Renal cortical epithelial cell (primary cell): ENCODE results near the gene GRK1. TPM values are rescaled to one million over a fixed set of nuclear protein-coding genes. Genes with fewer than 3 reads are reported as not detected.

ENCODE experiments used
- DNase-seq: peaks from one replicate; pipeline ENCODE4 v3.0.0-alpha.2; 2011; ENCODE audit warnings: low read depth
- total RNA-seq: library from RNA; depleted of rRNA; stranded (reverse); fragments of >200 nt; gene quantifications from 2 replicates; pipeline ENCODE4 v1.2.3, GENCODE V29; 2014

Gene GRK1
- total RNA-seq, 1 donor from 2014 or later = not detected

- DNase-seq = no peak
Measured at GRCh38 chr13:113758651-113759524, 91.9 kb downstream of the GRK1 start, which contains the start of gene TMEM255B. Gene TMEM255B, plus strand, starts transcription at chr13:113759226. Its CDS starts 44 bp downstream, at chr13:113759270.

DNA sequence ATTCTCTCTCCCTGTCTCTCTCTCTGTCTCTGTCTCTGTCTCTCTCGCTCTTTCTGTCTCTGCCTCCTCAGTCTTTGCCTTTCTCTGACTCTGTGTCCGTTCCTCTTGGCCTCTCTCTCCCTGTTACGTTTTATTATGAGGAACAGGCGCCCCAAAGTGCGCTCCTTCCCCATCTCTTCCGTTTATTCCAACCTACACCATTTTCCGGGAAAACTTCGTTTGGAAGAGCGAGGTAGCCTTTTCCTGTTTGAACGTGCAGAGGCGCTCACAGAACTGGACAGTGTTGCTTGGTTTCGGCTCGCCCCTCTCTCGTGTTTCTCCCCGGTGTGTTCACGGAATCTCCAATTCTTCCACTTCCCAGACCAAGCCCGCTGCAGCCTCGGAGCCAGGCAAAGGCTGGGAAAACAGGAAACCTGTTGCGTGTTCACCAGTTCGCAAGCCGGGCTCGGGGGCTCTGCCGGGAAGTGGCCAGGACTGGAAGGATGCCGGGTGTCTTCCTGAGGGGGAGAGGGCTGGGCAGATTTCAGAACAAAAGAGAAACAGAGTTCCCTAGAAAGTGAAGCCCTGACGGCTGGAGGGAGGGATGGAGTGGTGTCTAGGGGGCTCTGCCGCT lies 92.6 kb downstream of the GRK1 start:
- DNase-seq = no peak

DNA sequence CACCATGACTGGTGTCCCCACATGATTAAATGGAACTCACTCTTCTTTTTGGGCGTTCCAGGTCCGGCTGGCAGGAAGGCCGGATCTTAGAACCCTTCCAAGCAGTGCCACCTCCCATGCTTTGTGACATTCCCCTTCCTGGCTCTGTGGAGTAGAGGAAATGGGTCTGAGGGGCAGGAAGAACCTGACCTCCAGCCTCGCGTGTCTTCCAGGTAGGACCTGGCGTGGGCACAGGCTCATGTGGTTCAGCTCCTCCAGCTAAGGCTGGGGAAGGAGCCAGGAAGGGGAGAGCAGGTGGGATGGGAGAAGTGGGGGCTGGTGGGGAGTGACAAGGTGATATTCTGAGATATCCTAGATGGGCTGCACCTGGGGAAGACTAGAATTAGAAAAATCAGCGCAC lies 94.1 kb downstream of the GRK1 start:
- DNase-seq = no peak

GRCh38 chr13:113762075-113762474 lies 95.1 kb downstream of the GRK1 start:
- no peak for DNase-seq

DNA sequence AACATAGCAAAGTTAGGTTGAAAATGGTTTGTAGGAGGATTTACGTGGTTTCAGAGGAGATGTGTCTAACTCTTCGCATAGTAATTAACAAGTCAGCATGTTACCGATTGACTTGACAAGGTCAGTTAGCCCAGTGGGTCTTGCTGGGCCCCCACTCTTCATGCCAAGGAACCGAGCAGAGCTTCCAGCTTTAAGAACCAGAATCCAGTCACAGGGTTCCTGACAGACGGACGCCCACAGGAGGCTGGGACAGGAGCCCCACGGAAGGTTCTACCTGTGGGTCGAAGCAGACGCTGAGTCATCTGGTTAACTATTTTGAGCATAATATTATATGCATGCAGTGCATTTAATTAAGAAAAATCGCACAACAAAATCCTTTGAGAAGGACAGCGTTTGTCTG lies 95.5 kb downstream of the GRK1 start:
- no peak for DNase-seq

- no peak for DNase-seq
Measured at GRCh38 chr13:113763254-113763653, 96.2 kb downstream of the GRK1 start.

DNA sequence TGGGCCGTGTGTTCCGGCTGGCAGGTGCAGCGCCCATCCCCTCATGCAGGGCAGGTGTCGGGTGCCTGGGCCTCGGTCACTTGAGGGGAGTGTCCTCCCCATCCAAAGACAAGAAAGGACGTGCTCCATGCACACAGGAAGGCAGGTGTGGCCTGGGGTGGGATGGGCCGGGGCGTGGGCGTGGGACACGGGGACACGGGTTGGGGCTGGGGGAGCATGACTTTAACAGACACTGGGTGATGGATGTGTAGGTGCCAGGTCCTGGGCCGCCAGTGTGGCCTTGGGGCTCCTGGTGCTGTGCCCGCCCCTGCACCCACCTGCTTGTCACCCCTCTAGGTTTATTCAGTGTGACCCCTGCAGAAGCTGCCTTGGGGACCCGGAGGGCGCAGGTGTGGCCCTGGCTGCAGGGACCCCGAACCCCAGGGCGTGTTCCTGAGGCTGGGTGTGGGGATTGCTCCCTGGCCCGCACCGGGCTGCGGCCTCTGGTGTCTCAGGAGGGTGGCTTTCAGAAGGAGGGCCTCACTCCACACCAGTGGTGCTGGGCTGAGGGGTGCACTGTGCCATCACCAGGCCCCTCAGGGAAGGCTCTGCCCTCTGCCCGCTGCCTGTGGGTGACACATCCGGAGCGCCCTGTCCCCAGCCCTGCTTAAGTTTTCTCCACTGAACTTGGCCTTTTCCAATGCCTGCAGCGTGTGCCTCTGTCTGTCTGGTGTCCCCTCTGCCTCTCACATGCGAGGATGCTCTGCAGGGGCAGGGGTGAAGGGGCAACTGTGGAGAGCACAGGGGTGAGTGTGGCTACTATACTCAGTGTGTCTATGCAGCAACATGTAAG lies 97.2 kb downstream of the GRK1 start:
- DNase-seq = no peak

- DNase-seq = no peak
Measured at GRCh38 chr13:113764793-113765563, 98.0 kb downstream of the GRK1 start.

DNA sequence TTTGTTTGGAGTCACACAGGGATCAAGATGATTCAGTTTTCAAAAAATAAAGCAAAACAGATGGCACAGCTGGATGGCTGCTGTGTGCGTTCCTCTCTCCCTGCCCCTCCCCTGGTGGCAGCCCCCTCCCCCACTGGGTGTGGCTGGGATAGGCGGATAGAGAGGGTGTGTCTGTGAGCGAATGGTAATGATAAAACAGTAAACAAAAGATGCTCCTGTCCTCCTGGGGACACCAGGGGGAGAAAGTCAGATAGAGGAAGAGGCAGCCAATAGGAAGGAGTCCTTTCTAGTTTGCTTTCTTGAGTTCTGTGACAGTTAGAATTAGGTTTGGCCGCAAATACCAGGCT lies 98.5 kb downstream of the GRK1 start:
- DNase-seq = no peak

DNA sequence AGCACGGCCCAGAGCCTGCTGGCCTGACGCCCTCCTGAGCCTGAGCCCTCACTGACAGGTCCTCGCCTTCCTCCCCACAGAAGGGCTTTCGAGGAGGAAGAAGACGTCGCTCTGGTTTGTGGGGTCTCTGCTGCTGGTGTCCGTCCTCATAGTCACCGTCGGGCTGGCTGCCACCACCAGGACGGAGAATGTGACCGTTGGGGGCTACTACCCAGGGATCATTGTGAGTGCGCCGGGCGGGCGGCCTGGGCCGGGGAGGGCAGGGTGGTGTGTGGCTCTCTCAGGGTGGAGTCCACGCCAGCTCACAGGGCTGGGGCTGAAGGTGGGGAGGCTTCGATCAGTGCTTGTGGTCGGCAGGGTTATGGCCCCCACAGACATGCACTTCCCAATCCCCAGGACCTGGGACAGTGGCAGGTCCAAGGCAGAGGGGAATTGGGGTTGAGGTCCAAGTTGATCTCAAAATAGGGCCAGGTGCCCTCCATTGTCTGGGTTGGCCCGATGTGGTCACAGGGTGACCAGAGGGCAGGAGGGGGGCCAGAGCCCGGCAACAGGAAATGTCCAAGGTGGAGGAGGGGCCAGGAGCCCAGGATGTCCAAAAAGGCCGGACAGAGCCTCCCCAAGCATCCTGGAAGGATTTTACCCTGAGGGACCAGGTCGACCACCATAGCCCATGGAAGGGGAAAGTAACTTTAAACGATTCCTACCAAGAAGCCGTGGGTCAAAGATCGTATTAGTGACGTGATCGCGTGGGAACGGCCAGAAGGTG lies 99.2 kb downstream of the GRK1 start:
- DNase-seq = no peak

- peak; percentile 51 for DNase-seq
Measured at GRCh38 chr13:113767366-113767765, 100.3 kb downstream of the GRK1 start.

DNA sequence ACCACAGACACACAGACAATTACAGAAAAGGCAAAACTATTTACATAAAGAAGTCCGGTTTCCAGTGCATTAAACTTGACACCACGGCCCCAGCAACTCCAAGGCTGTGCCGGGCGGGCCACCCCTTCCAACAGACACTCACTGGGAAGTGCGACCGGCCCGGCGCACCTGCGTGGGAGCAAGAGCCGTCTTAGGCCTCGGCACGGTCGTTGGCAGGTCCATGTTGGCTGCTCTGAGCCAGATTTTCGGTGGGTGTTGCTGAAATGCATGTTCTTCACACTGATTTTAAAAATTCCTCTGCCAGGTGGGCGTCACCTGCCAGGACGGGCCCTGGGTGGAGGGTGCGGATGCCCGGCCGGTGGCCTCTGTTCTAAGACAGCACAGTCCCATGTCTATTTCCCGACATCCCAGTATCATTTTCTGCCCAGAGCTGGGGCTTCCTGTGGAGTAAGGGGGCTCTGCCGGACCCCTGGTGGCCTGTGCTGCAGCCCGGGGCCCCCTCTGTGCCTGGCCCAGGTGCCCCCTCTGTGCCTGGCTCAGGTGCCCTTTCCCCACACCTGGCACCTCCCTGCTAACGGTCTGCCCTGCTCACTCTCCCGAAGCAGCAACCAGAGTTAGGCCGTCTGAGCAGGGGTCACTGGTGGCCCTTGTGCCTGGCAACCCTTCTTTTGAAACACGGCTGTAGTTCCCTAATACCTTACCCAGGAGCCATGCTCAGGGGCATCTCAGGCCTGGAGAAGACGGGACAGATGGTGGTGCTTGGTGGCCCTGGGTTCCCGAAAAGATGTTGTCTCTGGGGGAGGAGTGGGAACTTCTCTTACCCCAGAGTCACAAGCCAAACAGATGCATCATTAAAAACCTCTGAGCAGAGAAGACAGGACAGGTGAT lies 101.2 kb downstream of the GRK1 start:
- no peak for DNase-seq

- no peak for DNase-seq
Measured at GRCh38 chr13:113769106-113769505, 102.1 kb downstream of the GRK1 start.

DNA sequence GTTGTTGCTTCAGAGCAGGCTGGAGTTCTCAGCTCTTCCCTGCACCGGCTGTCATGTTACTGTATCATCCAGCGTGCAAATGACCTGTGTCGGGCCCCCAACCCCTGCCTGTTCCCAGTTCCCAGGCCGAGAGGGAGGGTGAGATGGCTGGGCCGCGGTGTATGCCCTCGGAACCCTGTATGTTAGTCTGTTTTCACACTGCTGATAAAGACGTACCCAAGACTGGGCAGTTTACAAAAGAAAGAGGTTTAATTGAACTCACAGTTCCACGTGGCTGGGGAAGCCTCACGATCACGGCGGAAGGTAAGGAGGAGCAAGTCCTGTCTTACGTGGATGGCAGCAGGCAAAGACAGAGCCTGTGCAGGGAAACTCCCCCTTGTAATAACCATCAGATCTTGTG lies 102.9 kb downstream of the GRK1 start:
- DNase-seq = no peak

- DNase-seq = no peak
Measured at GRCh38 chr13:113770441-113770840, 103.4 kb downstream of the GRK1 start.

- DNase-seq = no peak
Measured at GRCh38 chr13:113770937-113771336, 103.9 kb downstream of the GRK1 start.

DNA sequence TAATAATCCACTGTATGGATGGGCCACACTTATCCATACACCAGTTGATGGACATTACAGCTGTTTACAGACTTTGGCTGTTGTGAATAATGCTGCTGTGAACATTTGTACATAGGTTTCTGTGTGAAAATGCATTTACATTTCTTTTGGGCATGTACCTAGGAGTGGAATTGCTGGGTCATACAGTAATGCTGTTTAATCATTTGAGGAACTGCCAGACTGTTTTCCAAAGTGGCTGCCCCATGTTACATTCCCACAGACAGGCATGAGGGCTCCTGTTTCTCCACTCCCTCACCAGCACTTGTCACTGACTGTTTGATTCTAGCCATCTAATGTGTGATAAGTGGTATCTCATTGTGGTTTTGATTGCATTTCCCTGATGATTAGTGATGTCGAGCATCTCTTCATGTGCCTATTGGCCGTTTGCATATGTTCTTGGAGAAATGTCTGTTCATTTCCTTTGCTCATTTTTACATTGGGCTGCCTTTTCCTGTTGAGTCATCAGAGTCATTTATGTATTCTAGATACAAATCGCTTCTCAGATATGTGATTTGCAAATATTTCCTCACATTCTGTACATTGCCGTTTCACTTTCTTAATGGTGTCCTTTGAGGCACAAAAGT lies 104.8 kb downstream of the GRK1 start:
- DNase-seq = no peak

- peak; percentile 60 for DNase-seq
Measured at GRCh38 chr13:113774177-113775107, 107.4 kb downstream of the GRK1 start.
